Measurements from ENCODE around the gene AK1. TPM values are rescaled to one million over a fixed set of nuclear protein-coding genes. Genes with fewer than 3 reads are reported as not detected.
A peak's percentile ranks its signal among the peaks of the same experiment; 100 is the strongest.

Gene AK1
- total RNA-seq, 1 donor from 2014 or later = 48.6 TPM

DNA sequence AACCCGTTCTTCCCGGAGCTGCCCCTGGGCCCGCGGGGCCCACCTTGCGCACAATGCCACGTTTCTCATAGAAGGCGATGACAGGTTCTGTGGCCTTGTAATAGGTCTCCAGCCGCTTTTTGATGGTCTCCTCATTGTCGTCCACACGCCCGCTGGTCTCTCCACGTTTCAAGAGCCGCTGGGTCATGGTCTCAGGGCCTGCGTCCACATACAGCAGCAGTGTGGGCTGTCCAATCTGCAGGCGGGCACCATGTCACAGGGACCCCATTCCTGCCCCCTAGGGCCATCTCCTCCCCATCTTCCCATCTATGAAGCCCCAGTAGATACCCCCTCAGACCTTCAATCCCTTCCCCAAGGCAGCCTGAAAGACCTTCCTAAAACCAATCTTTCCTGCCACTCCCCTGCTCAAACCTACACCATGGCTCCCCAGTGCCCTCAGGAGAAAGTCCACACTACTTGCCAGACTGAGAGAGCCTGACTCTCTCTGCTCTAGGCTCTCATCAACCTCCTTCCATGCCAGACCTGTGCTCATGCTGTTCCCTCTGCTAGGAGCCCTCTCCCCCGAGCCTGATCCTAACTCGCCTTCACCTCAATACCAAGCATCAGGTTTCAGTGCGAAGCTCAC is 9.1 kb downstream of the AK1 start:
- DNase-seq (ENCODE audit: low spot score) = no peak

GRCh38 chr9:127867356-127868277 is 9.9 kb downstream of the AK1 start:
- DNase-seq (ENCODE audit: low spot score) = no peak

DNA sequence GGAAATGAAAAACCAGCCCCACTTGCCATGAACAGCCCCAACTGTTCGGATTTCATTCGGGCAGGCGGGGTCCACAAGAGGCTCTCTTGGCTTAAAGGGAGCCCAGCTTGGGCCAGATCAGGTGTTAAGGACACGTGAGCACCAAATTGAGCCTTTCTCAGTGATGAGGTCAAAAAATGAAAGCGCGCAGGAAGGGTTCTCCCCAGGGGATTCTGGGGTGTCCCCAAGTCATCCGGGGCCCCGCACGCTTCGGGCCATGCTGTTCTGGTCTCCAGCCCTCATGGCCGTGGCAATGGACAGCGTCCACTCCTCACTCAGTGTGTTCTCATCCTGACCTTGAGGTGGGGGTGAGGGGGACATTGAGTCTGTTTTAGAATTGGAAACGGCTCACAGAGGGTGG is 10.9 kb downstream of the AK1 start:
- DNase-seq (ENCODE audit: low spot score) = no peak

DNA sequence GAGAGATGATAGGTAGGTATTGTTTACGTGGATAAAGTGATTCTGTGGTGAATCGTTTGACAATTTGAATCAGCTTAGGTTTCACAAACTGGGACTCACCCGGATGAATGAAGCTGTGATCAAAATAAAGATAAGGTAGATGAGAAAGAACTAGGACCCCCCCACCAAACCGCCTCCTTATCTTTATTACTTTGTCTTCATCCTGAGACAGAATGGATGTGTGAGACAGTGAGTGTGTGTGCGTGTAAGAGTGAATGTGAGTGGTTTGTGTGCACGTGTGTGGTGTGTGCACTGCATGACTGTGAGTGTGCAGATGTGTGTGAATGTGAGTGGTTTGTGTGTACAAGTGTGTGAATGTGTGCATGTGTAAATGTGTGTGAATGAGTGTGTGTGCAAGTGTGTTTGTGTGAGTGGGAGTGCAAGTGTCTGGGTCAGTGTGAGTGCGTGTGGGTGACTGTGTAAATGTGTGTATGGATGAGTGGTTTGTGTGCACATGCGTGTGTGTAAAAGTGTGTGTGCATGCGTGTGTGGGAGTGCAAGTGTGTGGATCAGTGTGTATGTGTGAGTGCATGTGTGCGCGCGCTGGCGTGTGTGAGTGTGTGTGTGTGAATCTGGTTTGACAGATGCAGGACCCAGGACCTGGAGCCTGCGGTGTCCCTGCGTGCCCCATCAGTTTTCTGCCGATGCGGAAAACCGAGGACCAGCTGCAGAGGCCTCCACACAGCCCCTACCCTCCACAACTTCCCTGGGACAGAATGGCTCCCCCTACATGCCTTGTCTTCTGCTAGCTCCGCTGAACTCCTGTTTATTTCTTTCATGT is 11.6 kb downstream of the AK1 start:
- DNase-seq (ENCODE audit: low spot score) = no peak

GRCh38 chr9:127863191-127863621 is 14.3 kb downstream of the AK1 start:
- DNase-seq (ENCODE audit: low spot score) = no peak

- DNase-seq (ENCODE audit: low spot score) = peak; percentile 72
These were observed 15.1 kb downstream of the AK1 start for GRCh38 chr9:127862075-127863011.

- no peak for DNase-seq (ENCODE audit: low spot score)
These were observed 16.7 kb downstream of the AK1 start for GRCh38 chr9:127860779-127861178.

DNA sequence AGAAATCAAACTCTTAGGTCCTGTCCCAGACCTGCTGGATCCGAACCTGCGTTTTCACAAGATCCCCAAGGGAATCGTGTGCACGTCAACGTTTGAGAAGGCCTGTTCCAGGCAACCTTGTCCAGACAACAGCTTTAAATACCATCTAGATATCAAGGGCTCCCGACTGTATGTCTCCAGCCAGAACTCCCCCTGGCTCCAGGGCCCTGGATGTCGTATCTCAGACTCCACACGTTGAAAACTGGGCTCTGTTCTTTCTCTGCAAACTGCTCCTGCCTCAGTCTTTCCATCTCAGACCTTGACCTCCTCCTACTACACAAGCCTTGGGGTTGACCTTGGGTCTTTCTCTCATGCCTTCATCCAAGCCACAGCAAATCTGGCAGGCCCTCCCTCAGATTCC is 17.2 kb downstream of the AK1 start:
- no peak for DNase-seq (ENCODE audit: low spot score)

- no peak for DNase-seq (ENCODE audit: low spot score)
These were observed 19.4 kb downstream of the AK1 start for GRCh38 chr9:127858041-127858512.

DNA sequence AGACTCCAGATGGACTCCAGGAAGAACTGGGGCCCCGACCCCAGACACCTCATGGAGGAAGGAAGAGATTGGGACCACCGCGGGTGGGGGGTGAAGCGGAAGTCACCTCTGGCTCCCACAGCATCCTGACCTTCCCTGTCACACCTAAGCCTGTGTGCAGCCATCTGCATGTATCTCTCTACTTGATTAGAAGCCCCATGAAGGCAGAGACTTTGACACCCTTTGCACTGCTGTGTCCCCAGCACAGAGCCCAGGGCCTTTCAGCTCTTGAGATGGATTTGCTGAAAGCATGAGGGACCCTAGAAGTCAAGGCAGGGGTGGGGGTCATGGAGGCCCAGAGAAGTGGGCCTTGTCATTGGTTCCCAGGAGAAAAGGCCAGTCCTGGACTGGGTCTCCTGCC is 20.2 kb downstream of the AK1 start:
- no peak for DNase-seq (ENCODE audit: low spot score)

- DNase-seq (ENCODE audit: low spot score) = no peak
These were observed 20.8 kb downstream of the AK1 start for GRCh38 chr9:127856729-127857116.

DNA sequence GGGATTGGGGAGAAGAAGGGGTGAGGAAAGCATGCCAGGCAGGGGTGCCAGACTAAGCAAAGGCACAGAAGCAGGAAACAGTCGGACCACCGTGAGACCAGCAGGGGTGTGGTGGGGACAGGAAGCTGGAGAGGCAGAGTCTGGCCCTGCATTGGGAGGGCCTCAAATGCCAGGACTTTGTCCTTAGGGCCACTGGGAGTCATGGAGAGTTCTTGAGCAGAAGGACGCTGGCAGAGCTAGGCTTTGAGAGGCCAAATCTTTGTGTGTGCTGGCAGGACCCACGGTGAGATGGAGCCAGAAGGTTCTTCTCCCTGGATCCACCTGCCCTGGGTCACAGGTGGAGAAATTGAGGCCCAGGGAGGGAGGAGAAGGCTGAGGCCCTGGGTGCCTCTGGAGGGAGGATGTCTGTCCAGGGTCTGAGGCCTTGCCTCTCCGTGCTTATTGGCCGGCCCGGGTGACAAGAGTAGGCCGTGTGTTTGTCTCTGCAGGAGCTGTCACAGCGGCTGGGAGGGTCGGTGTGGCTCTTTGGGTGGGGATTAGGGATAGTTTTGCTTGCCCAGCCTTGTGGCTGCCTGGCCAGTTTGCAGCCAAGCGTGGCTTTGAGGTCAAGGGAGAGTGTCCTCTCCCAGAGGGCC is 21.3 kb downstream of the AK1 start:
- no peak for DNase-seq (ENCODE audit: low spot score)

GRCh38 chr9:127855522-127855921 is 22.0 kb downstream of the AK1 start:
- no peak for DNase-seq (ENCODE audit: low spot score)

DNA sequence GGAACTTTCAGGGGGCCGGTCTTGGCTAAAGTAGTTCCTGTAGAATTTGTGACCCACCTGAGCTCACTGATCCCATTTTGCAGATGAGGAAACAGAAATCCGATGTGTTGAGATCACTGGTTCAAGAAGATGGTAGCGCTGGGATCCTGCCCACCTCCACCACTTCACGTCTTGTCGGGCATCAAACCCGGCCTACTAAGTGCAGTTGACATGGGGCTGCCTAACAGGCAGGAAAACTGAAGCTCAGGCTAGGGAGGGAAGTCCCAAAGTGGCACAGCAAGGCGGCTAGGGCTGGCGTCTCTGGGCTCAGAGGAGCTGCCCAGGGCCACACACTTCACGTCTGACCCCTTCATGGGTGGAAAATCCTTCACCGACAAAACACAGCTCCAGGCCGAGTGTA is 22.5 kb downstream of the AK1 start:
- no peak for DNase-seq (ENCODE audit: low spot score)

DNA sequence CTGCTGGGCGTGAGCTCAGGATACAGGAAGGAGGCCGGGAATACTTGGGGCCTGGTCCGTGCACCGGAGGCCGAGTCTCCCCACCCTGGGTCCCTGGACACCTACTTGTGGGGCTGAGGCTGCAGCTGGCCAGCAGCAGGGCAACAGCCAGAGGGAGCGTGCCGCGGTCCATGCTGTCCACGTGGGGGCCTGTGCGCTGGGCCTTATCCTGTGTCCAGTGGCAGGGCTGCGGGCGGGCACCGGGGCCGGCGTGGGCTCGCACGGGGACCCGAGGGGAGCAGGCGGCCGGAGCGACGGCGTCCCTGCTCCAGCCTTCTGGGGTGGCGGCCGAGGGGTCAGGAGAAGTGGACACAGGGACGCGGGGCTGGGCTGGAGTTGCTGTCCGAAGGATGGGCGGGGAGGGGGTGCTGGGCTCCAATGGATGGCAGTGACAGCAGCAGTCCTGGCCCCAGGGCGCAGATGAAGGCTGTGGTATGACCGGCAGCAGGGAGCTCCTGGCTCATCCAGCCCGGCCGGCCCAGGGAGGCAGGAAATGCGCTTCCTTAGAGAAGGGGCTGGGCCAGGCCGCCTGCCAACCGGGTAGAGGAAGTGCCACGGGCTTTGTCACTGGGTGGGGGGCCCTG is 23.2 kb downstream of the AK1 start, which contains the start of gene ENG:
Gene ENG, minus strand, starts transcription at position 475 of the 623 bp plus-strand sequence. Its CDS starts 303 bp downstream, at position 172.
- DNase-seq (ENCODE audit: low spot score) = peak; percentile 87

DNA sequence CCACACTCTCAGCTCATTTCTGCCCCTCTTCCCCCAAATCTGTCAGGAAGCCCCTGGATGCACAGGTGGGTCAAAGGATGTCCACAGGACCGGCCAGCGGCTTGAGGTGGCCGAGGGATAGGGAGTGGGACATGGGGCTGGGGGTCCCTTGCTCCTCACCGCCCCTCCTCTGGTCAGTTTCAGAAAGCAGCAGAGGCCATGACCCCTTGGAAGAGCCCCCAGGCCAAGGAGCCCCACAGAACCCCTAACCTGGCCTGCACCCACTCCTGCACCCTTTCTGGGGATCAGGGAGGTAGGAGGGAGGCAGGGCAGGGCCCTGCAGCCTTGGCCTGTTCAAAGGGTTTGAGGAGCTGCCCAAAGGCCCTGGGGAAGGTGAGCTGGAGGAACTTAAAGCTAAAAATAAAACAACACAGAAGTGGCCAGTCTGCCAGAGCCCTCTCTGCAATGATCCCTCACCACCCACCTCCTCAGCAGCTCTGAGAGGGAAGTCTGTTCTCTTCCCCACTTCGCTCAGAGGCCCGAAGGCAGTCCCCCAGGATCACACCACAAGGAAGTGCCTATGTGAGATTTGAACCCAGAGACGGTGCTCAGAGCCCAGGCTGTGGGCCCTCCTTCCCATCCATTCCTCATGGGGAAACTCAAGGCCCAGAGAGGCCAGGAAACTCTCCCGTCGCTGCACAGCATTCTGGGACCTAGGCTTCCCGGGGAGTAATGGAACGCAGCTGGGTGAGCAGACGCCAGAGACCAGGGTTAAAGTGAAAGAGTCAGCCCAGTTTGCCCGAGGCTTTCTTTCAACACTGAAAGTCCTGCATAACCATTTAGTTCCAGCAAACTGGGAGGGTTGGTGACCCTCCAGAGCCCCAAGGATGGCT is 23.9 kb downstream of the AK1 start:
- no peak for DNase-seq (ENCODE audit: low spot score)

DNA sequence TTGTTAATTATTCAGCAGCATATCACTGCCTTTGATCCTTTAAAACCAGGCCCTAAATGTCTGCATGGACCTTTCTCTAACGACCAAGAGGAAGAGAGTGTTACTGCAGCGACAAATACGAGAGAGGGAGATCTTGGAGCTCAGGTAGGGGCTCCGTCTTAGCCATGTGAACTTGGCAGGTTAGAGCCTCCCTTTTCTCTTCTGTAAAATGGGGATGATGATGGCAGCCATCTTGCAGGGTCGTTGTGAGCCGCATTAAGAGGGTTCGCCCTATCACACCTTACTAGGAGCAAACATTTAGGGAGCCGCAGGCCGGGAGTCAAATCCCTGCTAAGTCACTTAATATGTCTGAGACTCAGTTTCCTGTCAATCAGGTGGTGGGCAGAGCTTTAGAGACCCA is 24.6 kb downstream of the AK1 start:
- DNase-seq (ENCODE audit: low spot score) = no peak

- no peak for DNase-seq (ENCODE audit: low spot score)
These were observed 27.1 kb downstream of the AK1 start for GRCh38 chr9:127850286-127850830.
